LNCAP (cell line): ENCODE measurements around the gene EMC10.

Experiments used
- CTCF ChIP-seq: fragments of 450-650 bp; IDR thresholded peaks from 2 replicates; pipeline ENCODE4 v1.5.1; 2017; ENCODE audit warnings: mild to moderate bottlenecking

The EMC10 gene

GRCh38 chr19:50507376-50507775, 31.1 kb downstream of the EMC10 start:
- no peak for TF ChIP-seq CTCF

- TF ChIP-seq CTCF, result no peak
These were observed 32.5 kb downstream of the EMC10 start for GRCh38 chr19:50508843-50509190.

- no peak for TF ChIP-seq CTCF
These were observed 33.1 kb downstream of the EMC10 start for GRCh38 chr19:50509366-50509765.

- no peak for TF ChIP-seq CTCF
These were observed 33.9 kb downstream of the EMC10 start for GRCh38 chr19:50510121-50510670.

GRCh38 chr19:50510700-50511068, 34.4 kb downstream of the EMC10 start:
- TF ChIP-seq CTCF, result no peak

GRCh38 chr19:50511069-50511822, 34.9 kb downstream of the EMC10 start, which contains the start of gene JOSD2:
JOSD2 (minus strand) TSS chr19:50511191; CDS start chr19:50510431, 760 bp downstream.
- no peak for TF ChIP-seq CTCF

- no peak for TF ChIP-seq CTCF
These were observed 36.0 kb downstream of the EMC10 start for GRCh38 chr19:50512112-50512998.
